Measurements from ENCODE around the gene RHBDD2. TPM values are rescaled to one million over a fixed set of nuclear protein-coding genes. Genes with fewer than 3 reads are reported as not detected.

Gene RHBDD2
- polyA plus RNA-seq, 3 donors from 2014 or later = 79.5 to 161 (median 104) TPM

DNA sequence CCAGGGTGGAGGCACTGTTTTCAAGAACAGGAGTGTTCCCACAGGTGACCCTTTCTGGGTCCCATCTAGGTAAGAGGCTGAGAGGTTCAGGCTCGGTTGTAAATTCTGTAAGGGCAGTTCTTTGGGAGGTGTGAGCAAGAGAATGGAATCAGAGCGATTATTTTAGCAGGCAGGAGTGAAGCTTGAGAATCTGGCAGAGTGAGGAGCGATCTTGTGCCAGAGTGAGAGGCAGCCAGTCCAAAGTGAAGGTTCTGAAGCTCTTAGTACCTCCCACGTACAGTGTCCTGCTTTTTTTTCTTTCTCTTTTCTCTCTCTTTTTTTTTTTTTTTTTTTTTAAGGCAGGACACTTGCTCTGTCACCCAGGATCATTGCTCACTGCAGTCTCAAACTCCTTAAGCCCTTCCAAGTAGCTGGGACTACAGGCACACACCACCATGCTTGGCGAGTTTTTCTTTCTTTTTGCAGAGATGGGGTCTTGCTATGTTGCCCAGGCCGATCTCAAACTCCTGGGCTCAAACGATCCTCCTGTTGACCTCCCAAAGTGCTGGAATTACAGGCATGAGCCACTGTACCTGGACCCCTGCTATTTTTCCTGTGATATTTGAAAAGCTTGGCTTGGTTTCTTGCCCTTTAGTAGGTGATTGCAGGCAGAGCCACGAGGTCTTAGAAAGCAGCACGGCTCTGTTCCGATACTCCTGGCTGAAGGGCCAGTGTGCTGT is 47.0 kb downstream of the RHBDD2 start:
- H3K27me3 Mint-ChIP-seq (ENCODE audit: low read depth in 3 of 3) = peaks cover 0 to 2% (median 0%) of the 10 kb centered on the region in 3 donors
- H3K4me3 Mint-ChIP-seq = no peak overlapping the region
- no peak for DNase-seq
- H3K4me1 Mint-ChIP-seq = peaks cover 32 to 34% of the 10 kb centered on the region in 2 donors
- H3K27ac Mint-ChIP-seq = peak overlapping the region in 1 of 6 donors; percentile 41
- H3K9me3 Mint-ChIP-seq = no peaks in the 10 kb centered on the region
- H3K36me3 Mint-ChIP-seq = peaks cover 0 to 4% (median 3%) of the 10 kb centered on the region in 3 donors

DNA sequence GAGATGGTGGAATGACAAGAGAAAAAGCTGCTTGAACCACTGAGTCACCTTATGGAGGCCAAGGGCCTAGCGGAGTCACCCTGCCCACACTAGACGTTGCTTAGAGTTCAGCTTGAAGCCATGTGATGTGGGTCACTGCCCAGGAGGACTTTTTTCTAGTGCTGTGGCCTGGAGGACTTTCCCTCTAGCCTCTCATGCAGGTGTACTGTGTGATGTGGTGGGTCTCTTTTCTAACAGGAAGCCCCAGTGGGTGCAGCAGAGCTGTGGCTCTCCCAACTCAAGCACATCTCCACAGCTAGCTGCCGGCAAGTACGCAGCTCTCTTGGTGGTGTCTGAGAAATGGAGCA is 49.7 kb downstream of the RHBDD2 start:
- H3K27ac Mint-ChIP-seq = peak overlapping the region in 5 of 6 donors; percentile 19 to 82 (median 66)
- DNase-seq = peak; percentile 43 to 56 (median 54)
- peaks cover 0 to 4% (median 4%) of the 10 kb centered on the region in 3 donors for H3K36me3 Mint-ChIP-seq
- no peaks in the 10 kb centered on the region for H3K9me3 Mint-ChIP-seq
- peaks cover 22 to 25% of the 10 kb centered on the region in 2 donors for H3K4me1 Mint-ChIP-seq
- peaks cover 0 to 2% (median 0%) of the 10 kb centered on the region in 3 donors for H3K27me3 Mint-ChIP-seq (ENCODE audit: low read depth in 3 of 3)
- H3K4me3 Mint-ChIP-seq = peak overlapping the region in 2 of 5 donors; percentile 10 to 28

DNA sequence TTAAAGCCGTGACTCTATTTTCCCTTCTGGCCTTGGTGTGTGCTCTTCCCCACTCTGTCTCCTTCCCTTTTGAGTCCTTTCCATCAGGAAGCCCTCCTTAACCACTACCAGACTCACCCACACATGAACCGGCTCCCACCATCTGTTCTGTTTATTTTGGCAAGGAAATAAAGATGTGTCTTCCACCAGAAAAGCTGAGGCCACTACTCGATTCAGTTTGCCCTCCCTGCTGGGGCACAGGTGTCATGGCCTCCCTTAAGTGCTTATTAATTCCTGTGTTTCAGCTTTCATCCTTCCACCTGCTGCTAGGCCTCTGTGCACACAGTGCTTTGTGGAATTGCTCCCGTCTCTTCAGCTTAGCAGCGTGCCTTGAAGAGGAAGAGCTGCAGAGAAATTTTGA is 52.8 kb downstream of the RHBDD2 start:
- Mint-ChIP-seq H3K36me3 (peaks cover 3 to 14% (median 4%) of the 10 kb centered on the region in 3 donors), H3K27me3 (ENCODE audit: low read depth in 3 of 3) (peaks cover 0 to 2% (median 0%) of the 10 kb centered on the region in 3 donors), H3K9me3 (no peaks in the 10 kb centered on the region), H3K27ac (no peak overlapping the region), H3K4me1 (peaks cover 23% of the 10 kb centered on the region in 2 donors), H3K4me3 (no peak overlapping the region)
- DNase-seq = no peak

DNA sequence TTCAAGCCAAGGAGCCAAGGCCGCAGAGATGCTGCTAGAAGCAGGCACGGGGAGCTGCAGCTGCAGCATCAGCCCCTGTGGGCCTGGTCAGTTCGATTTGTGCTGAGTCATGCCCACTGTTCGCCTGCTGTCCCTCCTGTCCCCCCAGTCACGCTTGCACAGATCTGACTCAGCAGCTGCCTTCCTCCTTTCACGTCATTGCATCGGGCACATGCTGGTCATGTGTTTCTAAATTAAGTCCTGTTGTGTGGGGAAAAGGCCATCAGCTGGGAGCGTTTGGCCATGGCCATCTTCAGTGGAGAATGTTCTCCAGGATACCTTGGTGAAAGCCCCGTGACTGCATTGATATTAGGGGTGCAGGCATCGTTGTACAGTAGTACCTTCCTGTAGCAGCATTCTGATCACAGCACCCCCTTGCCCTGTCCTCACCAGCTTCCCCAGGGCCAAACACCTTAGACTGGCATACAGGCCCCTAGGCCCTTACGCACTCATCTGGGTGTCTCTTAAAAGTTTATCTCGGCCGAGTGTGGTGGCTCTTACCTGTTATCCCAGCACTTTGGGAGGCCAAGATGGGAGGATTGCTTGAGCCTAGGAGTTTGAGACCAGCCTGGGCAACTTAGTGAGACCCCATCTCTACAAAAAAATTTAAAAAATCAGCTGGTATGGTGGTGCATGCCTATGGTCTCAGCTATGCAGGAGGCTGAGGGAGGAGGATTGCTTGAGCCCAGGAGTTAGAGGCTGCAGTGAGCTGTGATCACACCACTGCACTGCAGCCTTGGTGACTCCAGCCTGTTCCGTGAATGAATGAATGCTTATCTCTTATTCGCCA is 59.3 kb downstream of the RHBDD2 start:
- Mint-ChIP-seq H3K4me3 (no peak overlapping the region), H3K27ac (no peak overlapping the region), H3K36me3 (peaks cover 3 to 10% (median 7%) of the 10 kb centered on the region in 3 donors), H3K27me3 (ENCODE audit: low read depth in 3 of 3) (no peaks in the 10 kb centered on the region), H3K4me1 (peaks cover 8 to 11% of the 10 kb centered on the region in 2 donors), H3K9me3 (no peaks in the 10 kb centered on the region)
- DNase-seq = no peak

Other genes with a start within 250 kb of the RHBDD2 start
- gene HIP1, start 140.1 kb upstream of the RHBDD2 start, polyA plus RNA-seq = 10 to 100 TPM in 1 of 3 donors, 1 to 10 TPM in 2; 3.9 to 13.3 (median 5.9) TPM
- not detected for gene CCL26, start 106.8 kb upstream of the RHBDD2 start, polyA plus RNA-seq
- not detected for gene CCL24, start 65.2 kb upstream of the RHBDD2 start, polyA plus RNA-seq
- gene POR, start 36.1 kb downstream of the RHBDD2 start, polyA plus RNA-seq = 10 to 100 TPM; 49.5 to 68.9 (median 64.4) TPM
- gene TMEM120A, start 115.6 kb downstream of the RHBDD2 start, polyA plus RNA-seq = 10 to 100 TPM; 35.1 to 53.8 (median 47.6) TPM
- gene STYXL1, start 169.0 kb downstream of the RHBDD2 start, polyA plus RNA-seq = 100 to 1,000 TPM in 1 of 3 donors, 10 to 100 TPM in 2; 77.7 to 102 (median 79.5) TPM
- 100 to 1,000 TPM; 154 to 180 (median 161) TPM for gene MDH2, start 169.1 kb downstream of the RHBDD2 start, polyA plus RNA-seq